Suppressor macrophage treated with lipopolysaccharide for 4 hours (primary cell): ENCODE results near the gene LIME1.

ENCODE experiments used
- DNase-seq: peaks from one replicate; pipeline ENCODE4 v3.0.0-alpha.2; 2020

The LIME1 gene

GRCh38 chr20:63735859-63736718, at the start of gene LIME1:
Gene LIME1 (plus strand): TSS chr20:63736664. CDS start chr20:63737550, 886 bp downstream.
- no peak for DNase-seq

GRCh38 chr20:63687419-63688178, 48.9 kb upstream of the LIME1 start:
- DNase-seq = no peak

- no peak for DNase-seq
Observed at GRCh38 chr20:63688228-63689045, 48.0 kb upstream of the LIME1 start.

GRCh38 chr20:63689046-63690002, 47.1 kb upstream of the LIME1 start:
- no peak for DNase-seq

- no peak for DNase-seq
Observed at GRCh38 chr20:63690003-63690897, 46.2 kb upstream of the LIME1 start.

- no peak for DNase-seq
Observed at GRCh38 chr20:63690898-63691710, 45.4 kb upstream of the LIME1 start.

GRCh38 chr20:63691711-63692435, 44.6 kb upstream of the LIME1 start:
- DNase-seq = no peak

- DNase-seq = no peak
Observed at GRCh38 chr20:63692436-63693082, 43.9 kb upstream of the LIME1 start.

GRCh38 chr20:63693083-63693732, 43.3 kb upstream of the LIME1 start:
- DNase-seq = no peak

GRCh38 chr20:63693733-63694583, 42.5 kb upstream of the LIME1 start:
- DNase-seq = no peak

GRCh38 chr20:63694584-63695423, 41.7 kb upstream of the LIME1 start:
- no peak for DNase-seq

- DNase-seq = no peak
Observed at GRCh38 chr20:63695424-63696305, 40.8 kb upstream of the LIME1 start.

GRCh38 chr20:63696306-63696627, 40.2 kb upstream of the LIME1 start:
- no peak for DNase-seq

- no peak for DNase-seq
Observed at GRCh38 chr20:63696628-63697356, 39.7 kb upstream of the LIME1 start, which contains the start of gene TNFRSF6B. Gene TNFRSF6B (plus strand): TSS chr20:63696652. CDS start chr20:63696768, 116 bp downstream.
